H9 (cell line): ENCODE data around the gene CXXC5. TPM values are rescaled to one million over a fixed set of nuclear protein-coding genes. Genes with fewer than 3 reads are reported as not detected.

ENCODE experiments used
- DNase-seq: peaks from one replicate; pipeline ENCODE4 v3.0.0-alpha.2; 2017
- H2AFZ ChIP-seq: one replicate; pipeline ENCODE4 v1.6.1; 2013; ENCODE audit warnings: mild to moderate bottlenecking, low read length, control low read depth, moderate library complexity
- H2AK5ac ChIP-seq: 2 replicates; pipeline ENCODE4 v1.6.1; 2013; ENCODE audit warnings: low read length, control low read depth, mixed read lengths; ENCODE audit not compliant: insufficient read length
- H2BK120ac ChIP-seq: one replicate; pipeline ENCODE4 v1.6.1; 2013; ENCODE audit warnings: low read depth, mild to moderate bottlenecking, low read length, control low read depth, inconsistent platforms; ENCODE audit not compliant: poor library complexity, severe bottlenecking
- H2BK12ac ChIP-seq: 2 replicates; pipeline ENCODE4 v1.6.1; 2013; ENCODE audit warnings: low read length, control low read depth, mixed read lengths, low read depth; ENCODE audit not compliant: insufficient read length
- H2BK15ac ChIP-seq: 2 replicates; pipeline ENCODE4 v1.6.1; 2013; ENCODE audit warnings: low read depth, low read length, control low read depth
- H2BK20ac ChIP-seq: one replicate; pipeline ENCODE4 v1.6.1; 2013; ENCODE audit warnings: low read depth, mild to moderate bottlenecking, low read length, control low read depth, inconsistent platforms; ENCODE audit not compliant: poor library complexity, severe bottlenecking
- H2BK5ac ChIP-seq: 2 replicates; pipeline ENCODE4 v1.6.1; 2013; ENCODE audit warnings: low read length, control low read depth, mixed read lengths; ENCODE audit not compliant: insufficient read length
- H3K14ac ChIP-seq: 2 replicates; pipeline ENCODE4 v1.6.1; 2013; ENCODE audit warnings: low read length, control low read depth; ENCODE audit not compliant: insufficient read depth
- H3K18ac ChIP-seq: 2 replicates; pipeline ENCODE4 v1.6.1; 2013; ENCODE audit warnings: low read depth, mild to moderate bottlenecking, mixed read lengths, low read length, control low read depth; ENCODE audit not compliant: insufficient read length
- H3K23ac ChIP-seq: 2 replicates; pipeline ENCODE4 v1.6.1; 2013; ENCODE audit warnings: low read length, control low read depth, mixed read lengths, low read depth; ENCODE audit not compliant: insufficient read length
- H3K23me2 ChIP-seq: 2 replicates; pipeline ENCODE4 v1.6.1; 2013; ENCODE audit warnings: low read depth, mild to moderate bottlenecking, mixed read lengths, low read length, control low read depth; ENCODE audit not compliant: insufficient read length, poor library complexity, severe bottlenecking
- H3K27ac ChIP-seq: 2 replicates; pipeline ENCODE4 v1.5.1; 2013; ENCODE audit warnings: low read length, control low read depth, mixed read lengths, low read depth; ENCODE audit not compliant: insufficient read length
- H3K27me3 ChIP-seq: 2 replicates; pipeline ENCODE4 v1.6.1; 2013; ENCODE audit warnings: low read length, control low read depth, inconsistent platforms; ENCODE audit not compliant: insufficient read depth
- H3K4ac ChIP-seq: 2 replicates; pipeline ENCODE4 v1.6.1; 2013; ENCODE audit warnings: low read depth, mild to moderate bottlenecking, control low read depth, inconsistent platforms, low read length, moderate library complexity
- H3K4me1 ChIP-seq: 2 replicates; pipeline ENCODE4 v1.6.1; 2013; ENCODE audit warnings: low read length, control low read depth, inconsistent platforms; ENCODE audit not compliant: insufficient read depth
- H3K4me2 ChIP-seq: 2 replicates; pipeline ENCODE4 v1.6.1; 2013; ENCODE audit warnings: low read length, control low read depth, mixed read lengths; ENCODE audit not compliant: insufficient read length, insufficient read depth
- H3K56ac ChIP-seq: 2 replicates; pipeline ENCODE4 v1.6.1; 2013; ENCODE audit warnings: low read depth, mild to moderate bottlenecking, mixed read lengths, low read length, control low read depth; ENCODE audit not compliant: insufficient read length
- H3K79me1 ChIP-seq: 2 replicates; pipeline ENCODE4 v1.6.1; 2013; ENCODE audit warnings: low read depth, mild to moderate bottlenecking, moderate library complexity, low read length, control low read depth, inconsistent platforms; ENCODE audit not compliant: insufficient read depth, poor library complexity, severe bottlenecking
- H3K79me2 ChIP-seq: 2 replicates; pipeline ENCODE4 v1.6.1; 2013; ENCODE audit warnings: low read length, control low read depth, inconsistent platforms; ENCODE audit not compliant: insufficient read depth
- H3K9ac ChIP-seq: 2 replicates; pipeline ENCODE4 v1.6.1; 2013; ENCODE audit warnings: low read length, control low read depth, mixed read lengths; ENCODE audit not compliant: insufficient read length; ENCODE audit errors: extremely low read depth
- H3K9me3 ChIP-seq: one replicate; pipeline ENCODE4 v1.6.1; 2013; ENCODE audit warnings: low read depth, low read length, inconsistent platforms; ENCODE audit not compliant: control insufficient read depth
- H3T11ph ChIP-seq: one replicate; pipeline ENCODE4 v1.6.1; 2013; ENCODE audit warnings: mild to moderate bottlenecking, low read length, control low read depth, inconsistent platforms
- H4K20me1 ChIP-seq: one replicate; pipeline ENCODE4 v1.6.1; 2013; ENCODE audit not compliant: control insufficient read depth, insufficient read length, insufficient read depth
- H4K5ac ChIP-seq: 2 replicates; pipeline ENCODE4 v1.6.1; 2013; ENCODE audit warnings: low read depth, mild to moderate bottlenecking, mixed read lengths, low read length, control low read depth; ENCODE audit not compliant: insufficient read length
- H4K8ac ChIP-seq: replicated peaks from 2 replicates; pipeline ENCODE4 v1.6.1; 2013; ENCODE audit warnings: low read length, control low read depth, mixed read lengths, low read depth; ENCODE audit not compliant: insufficient read length
- H4K91ac ChIP-seq: 2 replicates; pipeline ENCODE4 v1.6.1; 2013; ENCODE audit warnings: low read depth, mild to moderate bottlenecking, moderate library complexity, mixed read lengths, low read length, control low read depth; ENCODE audit not compliant: insufficient read length
- H3K27ac Mint-ChIP-seq, 3 experiments: 2 replicates in 2 of 3; 3 replicates in 1 of 3; pipeline ENCODE4 v1.8.0; 2020 to 2021; ENCODE audit warnings: mixed read lengths in 3 of 3, mild to moderate bottlenecking in 1 of 3, moderate library complexity in 1 of 3
- H3K27me3 Mint-ChIP-seq: 2 replicates; pipeline ENCODE4 v1.8.0; 2021; ENCODE audit warnings: low read depth, mild to moderate bottlenecking, moderate library complexity, mixed read lengths
- H3K36me3 Mint-ChIP-seq, 3 experiments: 2 replicates in 2 of 3; 3 replicates in 1 of 3; pipeline ENCODE4 v1.8.0; 2020 to 2021; ENCODE audit warnings: low read depth in 3 of 3, mixed read lengths in 3 of 3; ENCODE audit not compliant: insufficient read depth in 1 of 3
- H3K4me1 Mint-ChIP-seq, 2 experiments: 2 replicates each; pipeline ENCODE4 v1.8.0; 2020; ENCODE audit warnings: mixed read lengths in 2 of 2
- H3K4me3 Mint-ChIP-seq, 2 experiments: 2 replicates in 1 of 2; 3 replicates in 1 of 2; pipeline ENCODE4 v1.8.0; 2020 to 2021; ENCODE audit warnings: mild to moderate bottlenecking in 2 of 2, mixed read lengths in 2 of 2, moderate library complexity in 1 of 2
- H3K9me3 Mint-ChIP-seq, 2 experiments: 2 replicates in 1 of 2; 3 replicates in 1 of 2; pipeline ENCODE4 v1.8.0; 2020; ENCODE audit warnings: mild to moderate bottlenecking in 2 of 2, mixed read lengths in 2 of 2, moderate library complexity in 1 of 2
- WGBS: extraction: QIAGEN DNeasy Blood & Tissue Kit; methylation state at CpG from one replicate; pipeline ENCODE4 v1.1.7; 2013; ENCODE audit warnings: missing lambda C conversion rate, low lambda C conversion rate, mixed read lengths; ENCODE audit not compliant: insufficient read length; ENCODE audit errors: extremely low coverage; 5-methylcytosine and 5-hydroxymethylcytosine counted together
- total RNA-seq: library from RNA; stranded (reverse); gene quantifications from 2 replicates; pipeline ENCODE4 v1.2.1, GENCODE V29; 2021
- TF ChIP-seq, protein P1 (sequence below): fragments of 200-600 bp; sonication (generic); conservative IDR thresholded peaks from 3 replicates; pipeline ENCODE4 v1.8.0; 2021; ENCODE audit warnings: antibody characterized with exemption, mild to moderate bottlenecking

CXXC5 gene
- total RNA-seq, 1 experiment from 2014 or later = 105 TPM

DNA sequence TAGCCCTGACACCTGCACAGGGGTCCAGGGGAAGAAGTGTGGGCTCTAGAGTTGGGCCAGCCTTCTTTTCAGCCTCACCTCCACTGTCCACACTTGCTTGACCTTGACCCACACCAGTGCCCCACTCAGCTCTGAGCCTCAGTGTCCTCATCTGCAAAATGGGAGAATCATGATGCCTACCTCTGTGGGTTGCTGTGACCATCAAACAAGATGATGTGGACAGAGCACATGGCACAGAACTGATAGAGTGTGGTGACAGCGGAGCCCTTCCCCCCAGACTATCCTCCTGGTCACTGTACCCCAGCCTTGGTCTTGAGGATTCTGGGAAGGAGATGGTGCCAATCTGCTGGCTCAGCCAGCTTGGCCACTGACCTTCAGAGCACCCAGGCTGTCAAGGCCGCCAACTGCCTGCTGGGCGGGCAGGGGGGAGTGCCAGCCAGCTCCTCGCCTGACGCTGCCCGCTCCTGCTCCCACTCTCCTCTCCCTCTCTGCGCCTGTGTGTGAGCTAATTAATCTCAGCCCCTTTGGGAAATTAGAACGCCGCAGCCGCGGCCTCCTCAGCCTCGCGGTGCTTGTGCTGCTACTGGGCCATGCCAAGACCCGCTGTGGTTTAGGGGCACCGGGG is 16.7 kb downstream of the CXXC5 start:
- H3T11ph ChIP-seq = no peak overlapping the region
- WGBS = no CpG with 5 or more reads among the region's 15 CpGs
- H2BK20ac ChIP-seq = no peak overlapping the region
- Mint-ChIP-seq H3K36me3 (peaks cover 0 to 17% (median 0%) of the 10 kb centered on the region in 3 experiments; a peak in 3 of 7 replicates), H3K4me1 (peaks cover 44 to 51% of the 10 kb centered on the region in 2 experiments), H3K4me3 (no peak overlapping the region), H3K27me3 (no peaks in the 10 kb centered on the region), H3K9me3 (no peaks in the 10 kb centered on the region), H3K27ac (no peak overlapping the region)
- peaks cover 50% of the 10 kb centered on the region; the same call in 1 of the 2 replicates for H3K79me2 ChIP-seq
- no peak overlapping the region for H3K23ac ChIP-seq
- H3K14ac ChIP-seq = no peak overlapping the region
- no peak overlapping the region for H4K8ac ChIP-seq
- no peak overlapping the region for H3K27ac ChIP-seq
- no peak overlapping the region for H3K4ac ChIP-seq
- no peak overlapping the region for H2AFZ ChIP-seq
- H2BK12ac ChIP-seq = no peak overlapping the region
- no peak overlapping the region for H2AK5ac ChIP-seq
- H2BK15ac ChIP-seq = no peak overlapping the region
- no peak overlapping the region for H4K91ac ChIP-seq
- no peak overlapping the region for H3K18ac ChIP-seq
- H3K79me1 ChIP-seq = peaks cover 5% of the 10 kb centered on the region
- H3K56ac ChIP-seq = no peak overlapping the region
- H3K23me2 ChIP-seq = peaks cover 3% of the 10 kb centered on the region
- no peak for DNase-seq
- H4K5ac ChIP-seq = no peak overlapping the region
- no peak overlapping the region for H2BK120ac ChIP-seq
- TF ChIP-seq, protein P1, sequence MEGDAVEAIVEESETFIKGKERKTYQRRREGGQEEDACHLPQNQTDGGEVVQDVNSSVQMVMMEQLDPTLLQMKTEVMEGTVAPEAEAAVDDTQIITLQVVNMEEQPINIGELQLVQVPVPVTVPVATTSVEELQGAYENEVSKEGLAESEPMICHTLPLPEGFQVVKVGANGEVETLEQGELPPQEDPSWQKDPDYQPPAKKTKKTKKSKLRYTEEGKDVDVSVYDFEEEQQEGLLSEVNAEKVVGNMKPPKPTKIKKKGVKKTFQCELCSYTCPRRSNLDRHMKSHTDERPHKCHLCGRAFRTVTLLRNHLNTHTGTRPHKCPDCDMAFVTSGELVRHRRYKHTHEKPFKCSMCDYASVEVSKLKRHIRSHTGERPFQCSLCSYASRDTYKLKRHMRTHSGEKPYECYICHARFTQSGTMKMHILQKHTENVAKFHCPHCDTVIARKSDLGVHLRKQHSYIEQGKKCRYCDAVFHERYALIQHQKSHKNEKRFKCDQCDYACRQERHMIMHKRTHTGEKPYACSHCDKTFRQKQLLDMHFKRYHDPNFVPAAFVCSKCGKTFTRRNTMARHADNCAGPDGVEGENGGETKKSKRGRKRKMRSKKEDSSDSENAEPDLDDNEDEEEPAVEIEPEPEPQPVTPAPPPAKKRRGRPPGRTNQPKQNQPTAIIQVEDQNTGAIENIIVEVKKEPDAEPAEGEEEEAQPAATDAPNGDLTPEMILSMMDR = no peak
- H3K4me2 ChIP-seq = no peak overlapping the region
- H3K27me3 ChIP-seq = no peaks in the 10 kb centered on the region
- H3K4me1 ChIP-seq = peaks cover 17% of the 10 kb centered on the region; the same call in 1 of the 2 replicates
- H4K20me1 ChIP-seq = no peaks in the 10 kb centered on the region
- H3K9me3 ChIP-seq = no peaks in the 10 kb centered on the region
- no peak overlapping the region for H3K9ac ChIP-seq
- no peak overlapping the region for H2BK5ac ChIP-seq
